GM06990 (cell line): ENCODE data around the gene ZG16B.

ENCODE experiments used
- DNase-seq: peaks from one replicate; pipeline ENCODE4 v3.0.0-alpha.2; 2011; ENCODE audit not compliant: insufficient read length; ENCODE audit errors: extremely low read depth
- H3K27me3 ChIP-seq: replicated peaks from 2 replicates; pipeline ENCODE4 v1.6.0; 2011; ENCODE audit warnings: low read length; ENCODE audit not compliant: control insufficient read depth, insufficient read depth
- H3K36me3 ChIP-seq: 2 replicates; pipeline ENCODE4 v1.5.1; 2011; ENCODE audit warnings: low read length; ENCODE audit not compliant: control insufficient read depth, insufficient read depth
- H3K4me3 ChIP-seq: replicated peaks from 2 replicates; pipeline ENCODE4 v1.5.1; 2011; ENCODE audit warnings: low read depth, mild to moderate bottlenecking, control low read depth, low read length
- TF ChIP-seq, protein P1 (sequence below): IDR thresholded peaks from 2 replicates; pipeline ENCODE4 v1.5.1; 2011; ENCODE audit warnings: low read length, control low read depth, mild to moderate bottlenecking, inconsistent platforms; ENCODE audit not compliant: insufficient read depth, poor library complexity, severe bottlenecking

Gene ZG16B

DNA sequence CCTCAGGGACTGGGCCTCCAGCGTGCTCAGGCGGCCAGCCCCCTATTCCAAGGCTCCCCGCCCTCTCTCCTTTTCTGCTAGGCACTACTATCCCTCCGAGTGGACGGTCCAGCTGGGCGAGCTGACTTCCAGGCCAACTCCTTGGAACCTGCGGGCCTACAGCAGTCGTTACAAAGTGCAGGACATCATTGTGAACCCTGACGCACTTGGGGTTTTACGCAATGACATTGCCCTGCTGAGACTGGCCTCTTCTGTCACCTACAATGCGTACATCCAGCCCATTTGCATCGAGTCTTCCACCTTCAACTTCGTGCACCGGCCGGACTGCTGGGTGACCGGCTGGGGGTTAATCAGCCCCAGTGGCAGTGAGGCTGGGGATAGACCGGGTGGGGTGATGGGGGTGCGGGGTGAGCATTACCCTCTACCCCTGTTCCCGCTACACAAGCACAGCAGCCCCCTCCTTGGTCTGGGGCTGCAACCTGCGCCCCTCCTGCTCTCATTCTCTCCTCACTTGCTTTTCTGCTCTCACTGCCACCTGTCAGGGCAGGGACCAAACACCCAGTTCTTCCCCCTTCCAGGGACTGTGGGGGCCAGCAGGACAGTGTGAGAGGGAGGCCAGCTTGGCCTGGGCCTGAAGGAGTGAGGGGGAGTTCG is 30.8 kb upstream of the ZG16B start:
- Histone ChIP-seq H3K27me3 (no peaks in the 10 kb centered on the region), H3K4me3 (no peak overlapping the region), H3K36me3 (no peaks in the 10 kb centered on the region)
- DNase-seq: no peak
- TF ChIP-seq, protein P1, sequence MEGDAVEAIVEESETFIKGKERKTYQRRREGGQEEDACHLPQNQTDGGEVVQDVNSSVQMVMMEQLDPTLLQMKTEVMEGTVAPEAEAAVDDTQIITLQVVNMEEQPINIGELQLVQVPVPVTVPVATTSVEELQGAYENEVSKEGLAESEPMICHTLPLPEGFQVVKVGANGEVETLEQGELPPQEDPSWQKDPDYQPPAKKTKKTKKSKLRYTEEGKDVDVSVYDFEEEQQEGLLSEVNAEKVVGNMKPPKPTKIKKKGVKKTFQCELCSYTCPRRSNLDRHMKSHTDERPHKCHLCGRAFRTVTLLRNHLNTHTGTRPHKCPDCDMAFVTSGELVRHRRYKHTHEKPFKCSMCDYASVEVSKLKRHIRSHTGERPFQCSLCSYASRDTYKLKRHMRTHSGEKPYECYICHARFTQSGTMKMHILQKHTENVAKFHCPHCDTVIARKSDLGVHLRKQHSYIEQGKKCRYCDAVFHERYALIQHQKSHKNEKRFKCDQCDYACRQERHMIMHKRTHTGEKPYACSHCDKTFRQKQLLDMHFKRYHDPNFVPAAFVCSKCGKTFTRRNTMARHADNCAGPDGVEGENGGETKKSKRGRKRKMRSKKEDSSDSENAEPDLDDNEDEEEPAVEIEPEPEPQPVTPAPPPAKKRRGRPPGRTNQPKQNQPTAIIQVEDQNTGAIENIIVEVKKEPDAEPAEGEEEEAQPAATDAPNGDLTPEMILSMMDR: no peak

DNA sequence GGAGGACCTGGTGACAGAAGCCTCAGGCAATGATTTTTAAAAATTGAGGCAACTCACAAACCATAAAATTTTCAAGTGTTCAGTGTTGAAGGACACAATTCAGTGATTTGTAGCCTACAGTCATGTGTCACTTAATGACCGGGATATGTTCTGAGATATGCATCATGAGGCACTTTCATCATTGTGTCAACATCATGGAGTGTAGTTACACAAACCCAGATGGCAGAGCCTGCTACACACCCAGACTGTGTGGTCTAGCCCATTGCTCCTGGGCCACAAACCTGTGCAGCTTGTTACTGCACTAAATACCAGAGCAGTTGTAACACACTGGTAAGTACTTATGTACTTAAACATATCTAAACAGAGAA is 30.3 kb upstream of the ZG16B start:
- Histone ChIP-seq H3K27me3 (no peaks in the 10 kb centered on the region), H3K36me3 (no peaks in the 10 kb centered on the region), H3K4me3 (no peak overlapping the region)
- no peak for DNase-seq
- TF ChIP-seq, protein P1: no peak

DNA sequence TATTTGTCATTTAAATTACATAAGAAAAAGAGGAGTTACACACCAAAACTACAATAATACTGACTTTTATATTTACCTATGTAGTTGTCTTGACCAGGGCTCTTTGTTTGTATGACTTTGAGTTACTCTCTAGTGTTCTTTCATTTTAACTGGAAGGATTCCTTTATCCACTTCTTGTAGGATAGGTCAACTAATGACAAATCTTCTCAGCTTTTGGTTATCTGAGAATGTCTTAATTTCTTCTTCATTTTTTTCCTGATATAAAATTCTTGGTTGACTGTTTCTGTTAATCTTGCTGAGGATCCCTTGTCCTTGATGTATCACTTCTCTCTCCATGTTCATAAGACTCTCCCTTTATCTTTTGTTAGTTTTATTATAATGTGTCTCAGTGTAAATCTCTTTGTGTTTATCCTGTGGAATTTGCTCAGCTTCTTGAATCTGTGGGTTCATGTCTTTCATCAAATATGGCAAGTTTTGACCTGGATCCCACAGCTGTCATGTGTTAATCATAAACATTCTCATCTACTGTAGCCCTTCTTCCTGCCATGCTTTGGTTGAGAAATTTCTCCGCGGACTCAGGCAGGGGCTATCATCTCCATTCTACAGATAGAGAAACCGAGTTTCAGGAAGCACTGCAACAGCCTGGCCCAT is 26.4 kb upstream of the ZG16B start:
- TF ChIP-seq, protein P1: no peak
- no peaks in the 10 kb centered on the region; the same call in none of the 2 replicates for H3K27me3 ChIP-seq
- no peak overlapping the region for H3K4me3 ChIP-seq
- H3K36me3 ChIP-seq: no peaks in the 10 kb centered on the region
- DNase-seq: no peak

DNA sequence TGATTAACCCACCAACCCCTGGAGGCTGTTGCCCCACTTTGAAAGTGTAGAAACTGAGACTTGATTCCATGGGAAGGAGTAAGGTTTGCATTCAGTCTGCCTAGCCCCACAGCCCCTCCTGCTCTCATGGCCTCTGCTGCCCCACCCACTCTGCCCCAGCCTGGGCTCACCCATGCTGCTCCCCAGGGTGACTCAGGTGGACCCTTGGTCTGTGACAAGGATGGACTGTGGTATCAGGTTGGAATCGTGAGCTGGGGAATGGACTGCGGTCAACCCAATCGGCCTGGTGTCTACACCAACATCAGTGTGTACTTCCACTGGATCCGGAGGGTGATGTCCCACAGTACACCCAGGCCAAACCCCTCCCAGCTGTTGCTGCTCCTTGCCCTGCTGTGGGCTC is 25.4 kb upstream of the ZG16B start:
- H3K27me3 ChIP-seq: no peaks in the 10 kb centered on the region; the same call in none of the 2 replicates
- H3K4me3 ChIP-seq: no peak overlapping the region
- no peaks in the 10 kb centered on the region for H3K36me3 ChIP-seq
- DNase-seq: no peak
- TF ChIP-seq, protein P1: no peak

DNA sequence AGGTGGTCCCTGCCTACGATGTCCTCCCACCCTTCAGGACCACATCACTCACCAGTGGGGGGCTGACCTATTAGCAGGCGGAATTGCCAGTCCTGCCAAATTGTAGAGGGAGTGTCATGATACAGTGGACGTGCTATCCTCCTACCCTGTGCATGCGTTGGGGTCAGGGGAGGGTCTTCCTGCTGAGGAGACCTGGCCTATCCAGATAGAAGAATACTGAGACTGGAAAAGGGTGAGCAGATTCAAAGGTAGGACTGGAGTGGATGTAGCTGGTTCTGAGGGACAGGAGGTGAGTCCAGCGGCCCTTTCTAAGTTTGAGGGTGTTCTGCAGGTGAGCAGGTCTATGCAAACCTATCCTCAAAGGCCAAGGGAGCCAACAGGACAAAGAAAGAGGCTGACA is 23.8 kb upstream of the ZG16B start:
- TF ChIP-seq, protein P1: no peak
- Histone ChIP-seq H3K27me3 (no peaks in the 10 kb centered on the region; the same call in none of the 2 replicates), H3K4me3 (no peak overlapping the region), H3K36me3 (no peaks in the 10 kb centered on the region)
- DNase-seq: no peak
